NCI-H748 (cell line): Measurements from ENCODE around the gene TIGD1.

Experiments used
- DNase-seq: peaks from one replicate; lab custom pipeline; 2025; ENCODE audit not compliant: unreplicated experiment; lab: John Stamatoyannopoulos, UW

TIGD1 gene

DNA sequence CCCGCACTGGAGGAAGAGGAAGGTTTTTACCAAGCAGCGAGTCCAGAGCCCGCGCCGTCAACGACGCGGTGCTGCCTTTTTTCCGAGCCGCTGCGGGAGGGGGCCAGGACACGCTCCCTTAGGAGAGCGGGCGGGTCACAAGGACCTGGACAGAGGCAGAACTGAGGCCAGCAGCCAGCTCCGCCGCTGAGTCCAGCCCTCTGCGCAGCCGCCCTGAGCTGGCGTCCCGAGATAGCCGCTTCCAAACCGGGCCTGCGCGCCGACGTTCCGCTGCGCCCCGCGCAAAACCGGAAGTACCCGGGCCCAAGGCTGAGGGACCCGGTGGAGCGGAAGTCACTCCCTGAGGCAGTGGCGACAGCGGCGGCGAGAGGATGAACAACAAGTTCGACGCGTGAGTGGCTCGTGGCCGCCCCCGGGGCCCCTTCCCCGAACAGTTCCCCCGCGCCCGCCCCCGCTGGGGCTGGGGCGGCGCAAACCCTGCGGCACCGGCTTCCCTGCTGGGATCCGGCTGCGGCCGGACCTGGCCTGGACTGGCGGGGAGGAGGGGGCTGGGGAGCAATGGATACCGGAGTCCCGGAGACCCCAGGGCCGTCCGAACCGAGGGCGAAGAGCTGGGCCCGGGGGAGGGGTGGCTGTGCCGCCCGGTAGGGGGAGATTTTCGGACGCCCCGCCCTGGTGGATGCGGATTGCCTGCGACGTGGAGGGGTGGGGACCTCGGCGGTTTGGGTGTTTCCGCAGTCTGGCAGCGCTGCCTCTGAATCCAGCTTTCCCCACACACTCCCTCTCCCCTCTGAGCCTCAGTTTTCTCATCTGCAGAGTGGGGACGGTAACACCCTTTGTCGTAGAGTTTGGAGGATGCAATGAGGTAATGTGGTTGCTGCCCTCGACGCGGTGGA, at the start of gene TIGD1, which contains the start of gene EIF4E2:
TSS of gene TIGD1 (minus strand) at position 204 of the 896 bp plus-strand sequence. CDS start 675 bp downstream, outside the sequence.
TSS of gene EIF4E2 (plus strand) at position 336 of the 896 bp plus-strand sequence. CDS start at position 372, 36 bp downstream.
- DNase-seq, result peak; percentile 96

DNA sequence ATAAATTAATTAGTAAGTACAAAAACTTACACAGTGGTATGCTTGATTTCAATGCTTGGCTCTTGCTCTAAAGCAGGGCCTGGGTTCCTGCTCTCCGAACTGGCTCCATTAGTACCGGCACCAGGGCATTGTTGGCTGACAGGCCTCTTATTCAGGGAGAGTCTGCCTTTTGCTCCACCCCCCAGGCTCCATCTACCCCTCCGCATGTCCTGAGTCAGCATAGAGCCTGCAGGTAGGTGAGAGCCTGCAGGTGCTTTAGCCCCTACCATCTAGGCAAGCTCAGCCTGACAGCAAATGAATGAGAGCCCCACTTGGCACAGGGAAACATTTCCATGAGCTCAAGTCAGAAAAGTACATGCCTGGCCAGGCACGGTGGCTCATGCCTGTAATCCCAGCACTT, 47.9 kb upstream of the TIGD1 start:
- DNase-seq, result no peak

DNA sequence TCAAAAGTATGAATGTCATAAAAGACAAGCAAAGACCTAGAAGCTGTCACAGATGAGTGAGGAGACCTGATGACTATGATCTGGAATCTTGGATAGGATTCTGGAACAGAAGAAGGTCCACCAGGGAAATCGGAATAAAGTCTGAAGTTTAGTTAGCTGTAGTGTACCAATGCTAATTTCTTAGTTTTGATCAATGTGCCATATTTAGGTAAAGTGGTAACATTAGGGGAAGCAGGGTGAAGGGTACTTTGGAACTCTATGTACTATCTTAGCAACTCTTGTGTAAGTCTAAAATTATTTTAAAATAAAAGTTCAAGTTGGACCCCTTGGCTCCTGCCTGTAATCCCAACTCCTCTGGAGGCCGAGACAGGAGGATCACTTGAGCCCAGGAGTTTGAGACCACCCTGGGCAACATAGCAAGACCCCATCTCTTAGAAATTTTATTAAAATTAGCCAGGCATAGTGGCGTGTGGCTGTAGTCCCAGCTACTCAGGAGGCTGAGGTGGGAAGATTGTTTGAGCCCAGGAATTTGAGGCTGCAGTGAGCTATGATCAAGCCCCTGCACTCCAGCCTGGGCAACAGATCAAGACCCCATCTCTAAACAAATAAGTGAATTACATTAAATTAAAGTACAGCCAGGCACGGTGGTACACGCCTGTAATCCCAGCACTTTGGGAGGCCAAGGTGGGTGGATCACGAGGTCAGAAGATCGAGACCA, 47.2 kb upstream of the TIGD1 start:
- DNase-seq, result no peak

DNA sequence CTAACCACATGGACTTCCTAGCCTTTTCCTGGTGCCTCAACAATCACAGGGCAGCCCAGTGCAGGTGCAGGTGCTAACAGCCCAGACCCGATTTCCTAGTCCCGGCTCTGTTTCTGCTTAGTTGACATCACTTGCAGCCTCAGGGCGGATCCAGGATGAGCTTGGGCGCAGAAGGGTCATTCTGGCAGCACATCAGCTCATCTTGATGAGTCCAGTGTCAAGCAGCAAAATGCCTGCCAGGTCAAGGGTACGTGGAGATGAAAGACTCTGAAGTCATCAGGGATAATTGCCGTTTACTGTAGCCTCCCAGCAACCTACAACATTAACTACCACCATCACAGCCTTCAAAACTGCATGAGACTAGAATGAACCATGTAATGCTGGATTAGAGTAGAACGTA, 43.6 kb upstream of the TIGD1 start:
- DNase-seq, result no peak

DNA sequence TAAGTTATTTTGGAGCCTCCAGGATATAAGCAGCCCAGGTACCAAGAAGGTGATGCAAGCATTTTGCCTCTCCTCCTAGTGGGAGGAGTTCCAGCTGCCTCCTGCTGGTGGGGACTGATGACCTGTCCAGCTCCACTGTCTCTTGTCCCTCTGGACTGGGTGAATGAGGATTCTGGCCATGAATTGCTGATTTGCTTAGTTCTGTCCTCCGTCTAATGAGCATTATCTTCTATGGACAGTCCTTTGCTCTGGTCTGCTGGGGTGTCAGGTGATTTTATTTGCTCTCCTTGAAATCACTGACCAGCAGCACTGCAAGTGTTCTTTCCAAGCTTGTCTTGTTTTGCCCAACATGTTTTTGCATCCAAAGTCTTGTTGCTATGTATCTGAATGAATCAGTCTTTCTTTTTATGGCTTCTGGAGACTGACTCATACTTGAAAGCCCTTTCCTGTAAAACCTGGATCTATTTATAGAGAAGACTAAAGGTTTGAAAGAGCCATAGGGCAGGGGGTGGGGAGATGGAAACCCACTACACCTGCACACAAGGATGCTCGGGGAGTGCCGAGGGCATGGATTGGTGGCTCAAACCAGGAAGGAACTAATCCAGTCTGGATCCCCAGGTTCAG, 42.5 kb upstream of the TIGD1 start:
- DNase-seq, result no peak

DNA sequence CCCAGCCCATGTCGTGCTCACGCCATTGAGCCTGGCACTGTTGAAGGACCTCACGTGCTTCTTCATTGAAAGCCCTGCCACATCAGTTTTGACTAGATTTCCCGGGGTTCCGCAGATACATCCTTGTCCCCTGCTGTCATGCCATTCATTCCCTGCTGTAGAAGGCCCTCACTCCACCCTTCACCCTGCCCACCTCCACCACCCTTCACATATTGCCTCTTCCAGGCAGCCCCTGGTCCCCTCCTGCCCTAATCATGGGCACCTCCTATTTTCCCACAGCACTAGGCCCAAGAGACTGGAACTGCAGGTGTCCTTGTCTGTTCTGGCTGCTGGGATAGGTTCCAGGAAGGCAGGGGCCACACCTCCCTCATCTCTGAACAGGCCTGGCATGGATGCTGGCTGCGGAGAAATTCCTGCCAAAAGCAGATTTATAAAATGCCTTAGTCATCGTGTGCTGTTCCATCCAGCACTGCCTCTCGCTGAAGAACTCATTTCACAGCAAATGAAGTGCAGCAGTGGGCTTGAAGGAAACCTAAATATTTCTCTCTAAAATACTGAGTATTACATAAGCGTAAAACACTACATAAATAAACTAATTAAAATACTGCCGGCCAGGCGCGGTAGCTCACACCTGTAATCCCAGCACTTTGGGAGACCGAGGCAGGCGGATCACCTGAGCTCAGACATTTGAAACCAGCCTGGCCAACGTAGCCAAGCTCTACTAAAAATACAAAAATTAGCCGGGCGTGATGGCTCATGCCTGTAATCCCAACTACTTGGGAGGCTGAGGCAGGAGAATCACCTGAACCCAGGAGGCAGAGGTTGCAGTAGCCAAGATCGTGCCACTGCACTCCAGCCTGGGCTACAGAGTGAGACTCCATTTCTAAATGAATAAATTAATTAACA, 38.6 kb upstream of the TIGD1 start:
- DNase-seq, result no peak

DNA sequence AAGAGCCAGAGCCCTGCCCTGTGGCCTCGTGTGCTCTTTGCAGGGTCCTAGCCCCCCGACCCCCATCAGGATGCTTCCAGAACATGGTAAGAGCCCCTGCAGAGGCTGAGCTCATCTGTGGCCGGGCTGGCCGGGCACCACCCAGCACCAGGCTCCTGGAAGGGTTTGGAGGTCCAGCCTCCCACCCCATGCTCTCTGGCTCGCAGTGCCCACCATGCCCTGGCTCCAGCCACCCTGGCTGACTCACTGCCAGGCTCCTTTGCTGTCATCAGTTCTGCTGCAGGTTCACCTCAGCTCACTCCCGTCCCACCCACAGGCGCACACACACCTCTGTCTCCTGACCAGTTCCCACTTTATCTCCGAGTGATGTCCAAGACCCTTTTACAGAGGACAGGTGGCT, 37.7 kb upstream of the TIGD1 start:
- no peak for DNase-seq

DNA sequence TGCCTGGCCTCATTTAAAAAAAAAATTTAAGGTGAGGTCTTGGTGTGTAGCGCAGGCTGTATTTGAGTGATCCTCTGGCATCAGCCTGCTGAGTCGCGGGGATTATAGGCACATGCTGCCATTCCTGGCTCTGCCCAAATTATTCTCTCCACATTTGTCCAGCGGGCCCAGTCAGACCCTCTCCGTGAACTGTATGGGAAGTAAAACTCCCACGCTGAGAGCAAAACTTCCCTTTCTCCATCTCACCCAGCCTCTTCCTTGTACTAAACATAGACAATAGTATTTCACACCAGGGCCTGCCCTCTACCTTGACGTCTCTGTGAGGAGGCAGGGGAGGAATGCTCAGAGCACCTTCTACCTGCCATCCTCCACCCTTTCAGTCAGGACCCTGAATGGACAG, 37.2 kb upstream of the TIGD1 start:
- no peak for DNase-seq

DNA sequence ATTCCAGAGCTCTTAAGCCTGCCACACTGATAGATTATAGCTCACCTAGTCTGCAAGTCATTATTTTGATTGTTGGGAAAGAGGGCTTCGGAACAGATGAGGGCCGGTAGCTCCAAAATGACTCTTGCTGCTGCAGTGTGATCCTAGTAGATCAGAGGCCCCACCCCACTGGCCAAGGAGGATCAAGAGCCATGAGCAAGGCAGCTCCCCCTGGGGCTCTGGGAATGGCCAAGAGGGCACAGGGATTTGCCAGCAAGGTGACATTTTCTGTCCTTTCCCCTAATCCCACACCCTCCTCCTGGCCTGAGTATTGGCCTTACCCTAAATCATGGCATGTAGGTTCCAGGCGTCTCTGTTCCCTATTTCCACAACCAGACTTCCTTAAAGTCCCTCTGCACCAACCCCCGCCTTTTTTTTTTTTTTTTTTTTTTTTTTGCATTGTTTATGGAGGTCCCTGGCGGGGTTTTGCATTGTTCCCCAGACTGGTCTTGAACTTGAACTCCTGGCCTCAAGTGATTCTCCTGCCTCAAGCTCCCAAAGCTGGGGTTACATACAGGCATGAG, 36.7 kb upstream of the TIGD1 start:
- DNase-seq, result no peak

DNA sequence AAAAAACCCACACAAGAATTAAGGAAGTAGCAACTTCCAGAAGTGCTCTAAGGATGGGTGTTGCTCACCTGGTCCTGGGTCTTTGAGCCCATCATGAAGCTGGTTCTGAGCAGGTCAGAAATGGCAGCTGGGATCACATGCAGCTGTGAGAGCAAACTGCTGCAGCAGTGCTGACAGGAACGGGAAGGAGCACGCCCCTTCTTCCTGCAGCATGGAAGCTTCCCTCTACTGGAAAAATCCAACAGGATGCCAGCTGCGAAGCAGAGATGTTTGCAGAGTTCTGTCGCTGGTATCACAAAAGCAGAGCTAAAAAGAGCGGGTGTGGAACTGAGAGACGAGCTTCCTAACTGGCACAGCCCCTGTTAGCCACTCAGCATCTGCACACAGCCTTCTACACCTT, 33.9 kb upstream of the TIGD1 start:
- DNase-seq, result peak; percentile 11

DNA sequence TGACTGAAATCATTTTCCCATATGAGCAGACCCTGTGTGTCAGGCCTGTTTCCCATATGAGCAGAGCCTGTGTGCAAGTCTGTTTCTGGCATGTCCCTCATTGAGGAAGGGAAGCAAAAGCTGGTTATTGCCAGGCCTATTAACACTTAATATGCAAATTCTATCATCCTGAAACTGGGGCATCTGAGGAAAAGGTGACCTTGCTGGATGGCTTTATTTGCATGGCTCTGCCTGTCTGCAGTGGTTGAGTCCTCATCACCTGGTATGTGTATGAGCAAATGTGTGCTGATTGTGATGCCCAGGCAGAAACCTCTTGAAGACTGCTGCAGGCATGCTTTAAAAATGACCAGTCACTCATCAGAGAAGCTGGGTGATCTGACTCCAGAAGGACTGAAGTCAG, 31.4 kb upstream of the TIGD1 start:
- DNase-seq, result no peak

DNA sequence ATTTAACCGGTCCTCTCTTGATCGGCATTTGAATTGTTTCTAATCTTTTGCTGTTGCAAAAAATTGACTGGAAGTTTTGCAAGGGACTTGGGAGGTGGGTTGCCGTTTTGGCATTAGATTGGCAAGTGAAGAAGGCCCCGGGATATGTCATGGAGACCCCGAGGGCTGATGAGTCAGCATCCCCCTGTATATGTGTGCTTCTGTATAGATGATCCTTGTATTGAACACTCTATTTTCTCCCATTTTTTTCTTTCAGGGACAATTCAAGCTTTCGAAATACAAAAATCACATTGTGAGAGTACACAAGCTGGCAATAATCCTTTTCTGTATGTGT, 30.3 kb upstream of the TIGD1 start:
- no peak for DNase-seq

DNA sequence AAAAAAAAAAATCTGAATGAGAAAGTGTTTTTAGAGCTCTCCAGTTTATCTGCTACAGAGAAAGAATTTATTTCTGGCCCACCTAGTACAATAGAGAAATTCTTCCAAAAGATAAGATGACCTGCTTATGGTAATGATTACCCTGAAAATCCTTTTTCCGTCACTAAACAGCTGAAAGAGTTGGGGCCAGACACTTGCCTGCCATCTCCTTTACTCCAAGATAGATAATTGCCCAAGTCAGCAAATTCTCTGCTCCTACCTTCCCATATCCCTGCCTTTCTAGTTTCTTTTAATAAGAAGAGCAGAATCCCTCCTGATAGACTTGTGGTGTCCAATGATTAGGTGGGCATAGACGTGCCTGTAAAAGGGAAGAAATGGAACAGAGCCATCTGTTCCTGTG, 28.3 kb upstream of the TIGD1 start:
- DNase-seq, result no peak

DNA sequence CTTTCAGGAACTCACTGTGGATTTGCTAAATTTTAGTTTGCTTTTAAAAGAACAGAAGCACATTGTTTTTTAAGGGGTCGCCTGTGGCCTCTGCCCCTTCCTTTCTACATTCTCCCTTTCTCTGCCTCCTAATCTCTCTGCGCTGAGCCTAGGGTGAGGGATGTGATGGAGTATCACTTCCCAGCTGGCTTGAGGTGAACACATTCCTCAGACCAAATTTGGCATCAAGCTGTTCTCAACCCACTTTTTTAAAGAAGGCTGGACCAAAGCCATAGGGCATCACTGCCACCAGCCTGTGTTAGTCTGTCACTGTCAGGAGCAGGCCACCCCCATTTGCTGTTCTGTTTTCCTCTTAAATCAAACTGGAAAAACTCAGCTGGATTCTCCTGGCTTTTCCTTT, 27.5 kb upstream of the TIGD1 start:
- no peak for DNase-seq

DNA sequence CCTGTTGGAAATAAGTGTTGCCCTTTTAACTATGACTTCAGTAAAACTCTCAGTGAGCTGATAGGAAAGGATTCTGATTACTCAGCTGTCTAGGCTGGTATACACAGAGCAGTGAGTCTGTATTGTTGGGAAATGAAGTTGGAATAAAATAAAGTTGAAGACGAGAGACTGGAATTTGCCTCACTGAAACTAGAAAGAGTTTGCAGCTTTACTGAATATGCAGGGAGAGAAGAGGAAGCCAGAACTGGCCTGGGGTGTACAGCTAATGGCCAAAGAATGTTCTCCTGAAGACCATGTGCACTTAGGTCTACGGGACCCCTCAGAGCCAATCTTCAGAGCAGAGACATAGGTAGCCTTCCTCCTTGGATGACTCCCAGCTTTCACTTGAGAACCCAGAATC, 26.6 kb upstream of the TIGD1 start:
- no peak for DNase-seq

DNA sequence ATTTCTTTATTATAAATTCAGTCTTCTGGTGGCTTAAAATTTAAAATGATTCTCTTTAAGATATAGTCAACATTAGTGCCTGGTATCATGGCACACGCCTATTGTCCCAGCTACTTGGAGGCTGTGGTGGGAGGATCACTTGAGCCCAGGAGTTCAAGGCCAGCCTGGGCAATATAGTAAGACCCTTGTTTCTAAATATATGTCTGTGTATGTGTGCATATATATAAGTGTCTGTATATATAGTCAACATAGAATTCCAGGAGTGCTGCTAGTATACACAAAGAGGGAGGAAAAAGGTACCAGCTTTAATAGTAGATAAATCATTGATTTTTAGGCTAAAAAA, 25.0 kb upstream of the TIGD1 start:
- DNase-seq, result no peak

DNA sequence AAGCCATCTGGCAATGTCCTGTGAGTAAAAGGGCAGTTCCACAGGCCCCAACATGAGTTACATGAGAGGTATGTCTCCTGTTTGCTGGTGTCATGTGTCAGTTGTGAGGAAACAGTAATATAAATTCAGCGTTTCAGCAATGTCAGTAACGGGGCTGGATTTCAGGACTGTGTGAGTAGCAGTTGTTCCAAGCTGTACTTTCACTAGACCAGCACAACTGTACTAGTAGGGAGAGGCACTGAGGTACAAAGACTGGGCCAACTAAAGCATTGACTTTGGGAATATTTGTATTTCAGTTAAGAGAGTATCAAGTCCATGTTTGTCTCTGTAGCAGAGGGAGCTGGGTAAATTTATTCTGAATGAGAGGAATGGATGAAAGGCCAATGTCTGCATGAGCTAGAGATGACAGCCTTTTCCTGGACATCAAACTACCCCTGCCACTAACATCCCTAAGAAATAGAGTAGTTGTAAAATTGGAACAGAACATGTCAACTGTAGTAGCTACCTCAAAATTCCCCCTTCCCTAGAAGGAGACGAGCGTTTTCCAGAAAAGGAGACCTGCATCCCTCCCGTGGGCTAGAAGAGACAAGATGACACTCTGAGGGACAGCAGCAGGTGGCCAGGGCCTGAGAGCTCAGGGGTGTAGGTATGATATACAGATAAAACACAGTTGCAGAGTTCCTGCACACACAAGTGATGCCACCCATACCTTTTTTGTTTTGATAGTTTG, 24.5 kb upstream of the TIGD1 start:
- DNase-seq, result no peak

DNA sequence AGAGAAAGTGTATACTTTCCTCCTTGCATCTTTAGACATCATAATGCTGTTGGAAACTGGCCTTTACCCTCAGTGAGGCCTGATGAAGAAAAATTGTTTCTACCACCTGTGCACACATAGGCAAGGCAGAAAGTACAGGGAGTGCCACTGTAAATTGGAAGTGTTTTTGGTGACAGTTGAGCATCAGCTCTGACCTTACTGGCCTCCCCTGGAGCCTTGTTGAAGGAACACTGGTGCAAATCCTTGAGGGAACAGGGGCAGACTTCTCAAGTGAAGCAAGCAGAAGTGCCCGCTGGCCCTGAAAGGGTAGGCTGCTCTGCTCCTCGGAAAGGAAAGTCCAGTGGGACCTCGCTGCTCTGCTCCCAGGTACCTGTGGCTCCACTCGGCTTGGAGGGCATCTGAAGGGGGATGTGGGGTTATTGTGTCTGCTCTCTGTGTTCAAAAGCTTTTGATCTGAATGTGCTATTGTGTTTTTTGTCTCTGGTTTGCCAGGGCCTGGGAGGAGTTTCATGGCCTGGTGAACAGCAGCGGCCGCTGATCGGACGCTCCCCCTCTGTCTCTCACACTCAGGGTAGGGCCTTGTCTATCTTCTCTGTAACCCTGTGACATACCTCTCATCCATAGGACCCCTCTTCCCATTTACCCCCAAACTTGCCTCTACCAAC, 23.5 kb upstream of the TIGD1 start:
- no peak for DNase-seq

DNA sequence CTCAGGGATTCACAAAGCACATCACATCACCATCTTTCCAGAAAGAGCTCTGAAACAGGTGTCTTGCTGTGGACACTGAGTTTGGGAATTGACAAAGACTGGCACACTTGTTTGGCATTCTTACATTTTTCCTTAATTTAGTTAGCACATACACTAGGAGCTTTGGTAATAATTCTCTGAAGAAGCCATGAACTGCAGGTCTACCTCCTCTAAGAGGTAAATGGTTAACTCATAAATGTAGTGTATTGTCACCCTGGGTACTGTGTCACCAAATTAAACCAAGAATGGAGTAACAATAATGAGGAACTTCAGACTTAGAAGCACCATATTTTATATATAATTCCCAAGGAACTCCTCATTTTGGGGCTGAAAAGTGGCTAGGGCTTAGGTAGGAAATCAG, 22.7 kb upstream of the TIGD1 start:
- DNase-seq, result no peak
